Cerebellar nuclear complex (tissue), 1 donor: ENCODE results near the gene OSBPL7.

Experiments used
- DNase-seq, 2 experiments: peaks; one replicate each; lab custom pipeline; 2025; lab: John Stamatoyannopoulos, UW

The OSBPL7 gene

GRCh38 chr17:47823519-47823918 lies 1.9 kb upstream of the OSBPL7 start:
- DNase-seq = no peak

- DNase-seq = no peak
Observed at GRCh38 chr17:47822785-47823184, 1.2 kb upstream of the OSBPL7 start.

GRCh38 chr17:47821031-47821423 lies 567 bp downstream of the OSBPL7 start:
- no peak for DNase-seq

GRCh38 chr17:47820033-47820789 lies 1.4 kb downstream of the OSBPL7 start:
- no peak for DNase-seq

GRCh38 chr17:47819475-47819874 lies 2.1 kb downstream of the OSBPL7 start:
- DNase-seq = no peak

GRCh38 chr17:47818002-47818695 lies 3.4 kb downstream of the OSBPL7 start:
- DNase-seq = no peak

- DNase-seq = no peak
Observed at GRCh38 chr17:47816947-47817346, 4.6 kb downstream of the OSBPL7 start.

GRCh38 chr17:47816111-47816735 lies 5.4 kb downstream of the OSBPL7 start:
- DNase-seq = no peak

- no peak for DNase-seq
Observed at GRCh38 chr17:47815106-47815918, 6.3 kb downstream of the OSBPL7 start.

GRCh38 chr17:47813512-47814031 lies 8.0 kb downstream of the OSBPL7 start:
- no peak for DNase-seq

- DNase-seq = no peak
Observed at GRCh38 chr17:47813077-47813476, 8.5 kb downstream of the OSBPL7 start.

- DNase-seq = no peak
Observed at GRCh38 chr17:47812146-47812920, 9.3 kb downstream of the OSBPL7 start.

- DNase-seq = no peak
Observed at GRCh38 chr17:47811709-47812108, 9.9 kb downstream of the OSBPL7 start.

GRCh38 chr17:47810901-47811635 lies 10.5 kb downstream of the OSBPL7 start:
- no peak for DNase-seq

- no peak for DNase-seq
Observed at GRCh38 chr17:47810200-47810821, 11.3 kb downstream of the OSBPL7 start.

- DNase-seq = no peak
Observed at GRCh38 chr17:47808830-47809480, 12.6 kb downstream of the OSBPL7 start.

GRCh38 chr17:47808036-47808829 lies 13.4 kb downstream of the OSBPL7 start:
- DNase-seq = no peak

GRCh38 chr17:47807421-47807820 lies 14.2 kb downstream of the OSBPL7 start:
- no peak for DNase-seq

GRCh38 chr17:47806913-47807255 lies 14.7 kb downstream of the OSBPL7 start:
- no peak for DNase-seq
